WTC11 (cell line): Measurements from ENCODE around the gene SLC9A9. TPM values are rescaled to one million over a fixed set of nuclear protein-coding genes. Genes with fewer than 3 reads are reported as not detected.

Experiments
- ATAC-seq: fragments of 200-7000 bp; cut with Tn5 transposase; 2 replicates; pipeline ENCODE4 v1.10.0; 2021; ENCODE audit warnings: mild to moderate bottlenecking, moderate library complexity
- CTCF ChIA-PET: fragments of 300-600 bp; sonication (Branson Sonifier 250); formaldehyde crosslinking; loops from one replicate; lab custom pipeline; 2021; ENCODE audit warnings: antibody characterized with exemption; lab: Charles Lee
- POLR2A ChIA-PET: fragments of 350-600 bp; sonication (Branson Sonifier 250); formaldehyde crosslinking; loops from one replicate; lab custom pipeline; 2021; ENCODE audit warnings: antibody characterized with exemption; lab: Charles Lee
- DNase-seq: peaks from one replicate; pipeline ENCODE4 v3.0.0; 2021; ENCODE audit warnings: low spot score
- H3K27ac Mint-ChIP-seq: 2 replicates; pipeline ENCODE4 v1.8.0; 2021; ENCODE audit warnings: mixed read lengths
- H3K27me3 Mint-ChIP-seq: 2 replicates; pipeline ENCODE4 v1.8.0; 2021; ENCODE audit warnings: low read depth, mild to moderate bottlenecking, moderate library complexity, mixed read lengths
- H3K36me3 Mint-ChIP-seq: 2 replicates; pipeline ENCODE4 v1.8.0; 2021; ENCODE audit warnings: mixed read lengths
- H3K4me1 Mint-ChIP-seq: 2 replicates; pipeline ENCODE4 v1.8.0; 2022; ENCODE audit warnings: mixed read lengths
- H3K4me3 Mint-ChIP-seq: 2 replicates; pipeline ENCODE4 v1.8.0; 2021; ENCODE audit warnings: mild to moderate bottlenecking, moderate library complexity, mixed read lengths
- H3K9me3 Mint-ChIP-seq: 2 replicates; pipeline ENCODE4 v1.8.0; 2021; ENCODE audit warnings: mixed read lengths
- CREB1 ChIP-seq: sonication (generic); formaldehyde crosslinking; IDR thresholded peaks from 2 replicates; pipeline ENCODE4 v1.8.0; 2023; ENCODE audit warnings: mild to moderate bottlenecking, missing genetic modification reagents
- ELF4 ChIP-seq: sonication (generic); formaldehyde crosslinking; IDR thresholded peaks from 2 replicates; pipeline ENCODE4 v1.8.1; 2022; ENCODE audit warnings: low read depth, mild to moderate bottlenecking, moderate library complexity, missing genetic modification reagents
- ETV6 ChIP-seq: sonication (generic); formaldehyde crosslinking; IDR thresholded peaks from 2 replicates; pipeline ENCODE4 v1.8.1; 2022; ENCODE audit warnings: mild to moderate bottlenecking, missing genetic modification reagents
- GRHL2 ChIP-seq: fragments of 250-450 bp; sonication (Bioruptor Pico); IDR thresholded peaks from 2 replicates; pipeline ENCODE4 v1.8.0; 2022; ENCODE audit warnings: mild to moderate bottlenecking, moderate library complexity; ENCODE audit not compliant: insufficient replicate concordance, severe bottlenecking
- IRF2 ChIP-seq: sonication (generic); formaldehyde crosslinking; IDR thresholded peaks from 2 replicates; pipeline ENCODE4 v1.8.0; 2022; ENCODE audit warnings: low read depth, missing genetic modification reagents, borderline replicate concordance
- JUN ChIP-seq: sonication (generic); formaldehyde crosslinking; IDR thresholded peaks from 2 replicates; pipeline ENCODE4 v1.8.0; 2023; ENCODE audit warnings: mild to moderate bottlenecking, missing genetic modification reagents
- NFATC4 ChIP-seq: fragments of 250-450 bp; sonication (Bioruptor Pico); IDR thresholded peaks from 2 replicates; pipeline ENCODE4 v1.9.0; 2021; ENCODE audit warnings: mild to moderate bottlenecking
- SMAD3 ChIP-seq: sonication (generic); formaldehyde crosslinking; IDR thresholded peaks from 2 replicates; pipeline ENCODE4 v1.8.0; 2022; ENCODE audit warnings: missing genetic modification reagents, mild to moderate bottlenecking, borderline replicate concordance
- ZNF317 ChIP-seq: sonication (generic); formaldehyde crosslinking; IDR thresholded peaks from 2 replicates; pipeline ENCODE4 v1.8.1; 2023; ENCODE audit warnings: low read depth, mild to moderate bottlenecking, moderate library complexity, missing genetic modification reagents, borderline replicate concordance
- ZNF416 ChIP-seq: fragments of 250-450 bp; sonication (Bioruptor Pico); IDR thresholded peaks from 2 replicates; pipeline ENCODE4 v1.9.0; 2021; ENCODE audit warnings: mild to moderate bottlenecking, inconsistent platforms
- total RNA-seq: library from RNA; stranded (reverse); gene quantifications from 3 replicates; pipeline ENCODE4 v1.2.3, GENCODE V29; 2021
- TF ChIP-seq, protein P1 (sequence below): fragments of 250-450 bp; sonication (Bioruptor Pico); IDR thresholded peaks from 2 replicates; pipeline ENCODE4 v1.8.0; 2021; ENCODE audit warnings: mild to moderate bottlenecking
- TF ChIP-seq, protein P2 (sequence below): sonication (generic); formaldehyde crosslinking; IDR thresholded peaks from 2 replicates; pipeline ENCODE4 v1.8.1; 2022; ENCODE audit warnings: missing genetic modification reagents, borderline replicate concordance
- TF ChIP-seq, protein P3 (sequence below): sonication (generic); formaldehyde crosslinking; IDR thresholded peaks from 2 replicates; pipeline ENCODE4 v1.8.0; 2022; ENCODE audit warnings: mild to moderate bottlenecking, missing genetic modification reagents
- TF ChIP-seq, protein P4 (sequence below): sonication (generic); formaldehyde crosslinking; IDR thresholded peaks from 2 replicates; pipeline ENCODE4 v1.8.1; 2022; ENCODE audit warnings: low read depth, missing genetic modification reagents, borderline replicate concordance
- TF ChIP-seq, protein P5 (sequence below): sonication (generic); formaldehyde crosslinking; IDR thresholded peaks from 2 replicates; pipeline ENCODE4 v1.8.1; 2023; ENCODE audit warnings: mild to moderate bottlenecking, missing genetic modification reagents, moderate library complexity
- TF ChIP-seq, protein P6 (sequence below): sonication (generic); formaldehyde crosslinking; IDR thresholded peaks from 2 replicates; pipeline ENCODE4 v1.8.1; 2022; ENCODE audit warnings: mild to moderate bottlenecking, missing genetic modification reagents, moderate library complexity, borderline replicate concordance
- TF ChIP-seq, protein P7 (sequence below): sonication (generic); formaldehyde crosslinking; conservative IDR thresholded peaks from 2 replicates; pipeline ENCODE4 v1.8.1; 2023; ENCODE audit warnings: mild to moderate bottlenecking, low read depth, missing genetic modification reagents, moderate library complexity
- TF ChIP-seq, protein P8 (sequence below): sonication (generic); formaldehyde crosslinking; IDR thresholded peaks from 2 replicates; pipeline ENCODE4 v1.8.1; 2022; ENCODE audit warnings: mild to moderate bottlenecking, moderate library complexity, missing genetic modification reagents

SLC9A9 gene
- total RNA-seq, 1 experiment from 2014 or later: 1.2 TPM

DNA sequence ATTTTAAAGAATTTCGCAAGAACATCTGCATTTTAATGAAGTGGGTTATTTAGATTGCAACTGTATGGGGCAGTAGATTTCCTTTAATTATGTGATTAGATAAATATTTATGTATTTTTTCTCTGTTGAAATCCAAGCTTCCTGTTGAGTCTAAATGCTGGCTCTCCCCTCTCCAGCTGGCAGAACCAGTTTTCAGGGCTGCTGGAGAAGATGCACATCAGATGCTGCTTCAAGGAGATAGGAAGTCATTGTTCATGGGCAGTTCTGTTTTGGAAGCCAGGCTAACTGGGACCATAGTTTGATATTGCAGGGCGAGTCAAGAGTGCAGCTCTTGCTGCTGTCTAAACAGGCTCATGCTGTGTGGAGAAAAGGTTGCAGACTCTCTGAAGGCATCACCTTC lies 97.4 kb downstream of the SLC9A9 start:
- H3K36me3 Mint-ChIP-seq: no peaks in the 10 kb centered on the region
- TF ChIP-seq IRF2 (no peak), SMAD3 (CRISPR knock-in tag) (no peak), NFATC4 (CRISPR knock-in tag) (no peak), ZNF317 (CRISPR knock-in tag) (no peak), JUN (CRISPR knock-in tag) (no peak)
- TF ChIP-seq, protein P1, sequence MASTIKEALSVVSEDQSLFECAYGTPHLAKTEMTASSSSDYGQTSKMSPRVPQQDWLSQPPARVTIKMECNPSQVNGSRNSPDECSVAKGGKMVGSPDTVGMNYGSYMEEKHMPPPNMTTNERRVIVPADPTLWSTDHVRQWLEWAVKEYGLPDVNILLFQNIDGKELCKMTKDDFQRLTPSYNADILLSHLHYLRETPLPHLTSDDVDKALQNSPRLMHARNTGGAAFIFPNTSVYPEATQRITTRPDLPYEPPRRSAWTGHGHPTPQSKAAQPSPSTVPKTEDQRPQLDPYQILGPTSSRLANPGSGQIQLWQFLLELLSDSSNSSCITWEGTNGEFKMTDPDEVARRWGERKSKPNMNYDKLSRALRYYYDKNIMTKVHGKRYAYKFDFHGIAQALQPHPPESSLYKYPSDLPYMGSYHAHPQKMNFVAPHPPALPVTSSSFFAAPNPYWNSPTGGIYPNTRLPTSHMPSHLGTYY (CRISPR knock-in tag): no peak
- TF ChIP-seq, protein P2, sequence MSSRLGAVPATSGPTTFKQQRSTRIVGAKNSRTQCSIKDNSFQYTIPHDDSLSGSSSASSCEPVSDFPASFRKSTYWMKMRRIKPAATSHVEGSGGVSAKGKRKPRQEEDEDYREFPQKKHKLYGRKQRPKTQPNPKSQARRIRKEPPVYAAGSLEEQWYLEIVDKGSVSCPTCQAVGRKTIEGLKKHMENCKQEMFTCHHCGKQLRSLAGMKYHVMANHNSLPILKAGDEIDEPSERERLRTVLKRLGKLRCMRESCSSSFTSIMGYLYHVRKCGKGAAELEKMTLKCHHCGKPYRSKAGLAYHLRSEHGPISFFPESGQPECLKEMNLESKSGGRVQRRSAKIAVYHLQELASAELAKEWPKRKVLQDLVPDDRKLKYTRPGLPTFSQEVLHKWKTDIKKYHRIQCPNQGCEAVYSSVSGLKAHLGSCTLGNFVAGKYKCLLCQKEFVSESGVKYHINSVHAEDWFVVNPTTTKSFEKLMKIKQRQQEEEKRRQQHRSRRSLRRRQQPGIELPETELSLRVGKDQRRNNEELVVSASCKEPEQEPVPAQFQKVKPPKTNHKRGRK (CRISPR knock-in tag): no peak
- DNase-seq (no peak), ATAC-seq (no peak)
- no peak overlapping the region for H3K4me3 Mint-ChIP-seq
- ChIA-PET POLR2A (no interaction called here), CTCF (interaction anchor here (0.7 to 1.8 kb wide), 2 partner anchors 25 to 76 kb away, joined by 3 to 7 read pairs; no protein-coding TSS in a partner anchor)
- H3K27ac Mint-ChIP-seq: no peak overlapping the region
- H3K9me3 Mint-ChIP-seq: no peaks in the 10 kb centered on the region
- no peaks in the 10 kb centered on the region for H3K27me3 Mint-ChIP-seq
- peaks cover 8% of the 10 kb centered on the region; the same call in 1 of the 2 replicates for H3K4me1 Mint-ChIP-seq

DNA sequence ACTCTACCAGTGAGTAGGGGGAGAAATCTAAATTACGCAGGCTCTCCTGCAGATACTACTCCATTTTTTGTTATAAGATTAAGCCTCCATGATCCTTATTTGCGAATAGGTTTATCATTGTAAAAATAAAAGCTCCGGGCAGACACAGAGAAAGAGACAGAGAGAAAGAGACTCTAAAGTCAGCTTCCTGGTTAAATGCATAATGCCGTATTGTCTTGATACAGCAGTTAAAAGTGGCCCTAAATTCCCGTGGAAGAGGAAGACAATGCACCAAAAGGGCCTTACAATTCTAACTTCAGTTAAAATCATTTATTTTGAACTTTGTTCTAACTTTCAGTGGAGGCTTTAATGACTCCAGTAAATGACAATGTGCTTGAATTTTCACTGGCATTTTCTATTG lies 98.3 kb downstream of the SLC9A9 start:
- Mint-ChIP-seq H3K4me3 (no peak overlapping the region), H3K4me1 (peaks cover 8% of the 10 kb centered on the region; the same call in 1 of the 2 replicates), H3K27ac (no peak overlapping the region), H3K27me3 (no peaks in the 10 kb centered on the region), H3K36me3 (no peaks in the 10 kb centered on the region), H3K9me3 (no peaks in the 10 kb centered on the region)
- ChIA-PET CTCF (interaction anchor here (1.8 kb wide), 1 partner anchor 75 kb away, joined by 7 read pairs; no protein-coding TSS in a partner anchor), POLR2A (no interaction called here)
- ATAC-seq: no peak
- no peak for DNase-seq
- TF ChIP-seq, protein P3, sequence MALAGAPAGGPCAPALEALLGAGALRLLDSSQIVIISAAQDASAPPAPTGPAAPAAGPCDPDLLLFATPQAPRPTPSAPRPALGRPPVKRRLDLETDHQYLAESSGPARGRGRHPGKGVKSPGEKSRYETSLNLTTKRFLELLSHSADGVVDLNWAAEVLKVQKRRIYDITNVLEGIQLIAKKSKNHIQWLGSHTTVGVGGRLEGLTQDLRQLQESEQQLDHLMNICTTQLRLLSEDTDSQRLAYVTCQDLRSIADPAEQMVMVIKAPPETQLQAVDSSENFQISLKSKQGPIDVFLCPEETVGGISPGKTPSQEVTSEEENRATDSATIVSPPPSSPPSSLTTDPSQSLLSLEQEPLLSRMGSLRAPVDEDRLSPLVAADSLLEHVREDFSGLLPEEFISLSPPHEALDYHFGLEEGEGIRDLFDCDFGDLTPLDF (CRISPR knock-in tag): no peak
- TF ChIP-seq GRHL2 (CRISPR knock-in tag) (no peak), CREB1 (CRISPR knock-in tag) (no peak), ZNF416 (CRISPR knock-in tag) (no peak), ETV6 (no peak), ELF4 (CRISPR knock-in tag) (no peak), NFATC4 (CRISPR knock-in tag) (no peak)
- TF ChIP-seq, protein P4, sequence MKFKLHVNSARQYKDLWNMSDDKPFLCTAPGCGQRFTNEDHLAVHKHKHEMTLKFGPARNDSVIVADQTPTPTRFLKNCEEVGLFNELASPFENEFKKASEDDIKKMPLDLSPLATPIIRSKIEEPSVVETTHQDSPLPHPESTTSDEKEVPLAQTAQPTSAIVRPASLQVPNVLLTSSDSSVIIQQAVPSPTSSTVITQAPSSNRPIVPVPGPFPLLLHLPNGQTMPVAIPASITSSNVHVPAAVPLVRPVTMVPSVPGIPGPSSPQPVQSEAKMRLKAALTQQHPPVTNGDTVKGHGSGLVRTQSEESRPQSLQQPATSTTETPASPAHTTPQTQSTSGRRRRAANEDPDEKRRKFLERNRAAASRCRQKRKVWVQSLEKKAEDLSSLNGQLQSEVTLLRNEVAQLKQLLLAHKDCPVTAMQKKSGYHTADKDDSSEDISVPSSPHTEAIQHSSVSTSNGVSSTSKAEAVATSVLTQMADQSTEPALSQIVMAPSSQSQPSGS (CRISPR knock-in tag): no peak
- TF ChIP-seq, protein P5, sequence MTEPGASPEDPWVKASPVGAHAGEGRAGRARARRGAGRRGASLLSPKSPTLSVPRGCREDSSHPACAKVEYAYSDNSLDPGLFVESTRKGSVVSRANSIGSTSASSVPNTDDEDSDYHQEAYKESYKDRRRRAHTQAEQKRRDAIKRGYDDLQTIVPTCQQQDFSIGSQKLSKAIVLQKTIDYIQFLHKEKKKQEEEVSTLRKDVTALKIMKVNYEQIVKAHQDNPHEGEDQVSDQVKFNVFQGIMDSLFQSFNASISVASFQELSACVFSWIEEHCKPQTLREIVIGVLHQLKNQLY (CRISPR knock-in tag): no peak
- TF ChIP-seq, protein P6, sequence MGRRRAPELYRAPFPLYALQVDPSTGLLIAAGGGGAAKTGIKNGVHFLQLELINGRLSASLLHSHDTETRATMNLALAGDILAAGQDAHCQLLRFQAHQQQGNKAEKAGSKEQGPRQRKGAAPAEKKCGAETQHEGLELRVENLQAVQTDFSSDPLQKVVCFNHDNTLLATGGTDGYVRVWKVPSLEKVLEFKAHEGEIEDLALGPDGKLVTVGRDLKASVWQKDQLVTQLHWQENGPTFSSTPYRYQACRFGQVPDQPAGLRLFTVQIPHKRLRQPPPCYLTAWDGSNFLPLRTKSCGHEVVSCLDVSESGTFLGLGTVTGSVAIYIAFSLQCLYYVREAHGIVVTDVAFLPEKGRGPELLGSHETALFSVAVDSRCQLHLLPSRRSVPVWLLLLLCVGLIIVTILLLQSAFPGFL (CRISPR knock-in tag): no peak
- TF ChIP-seq, protein P7, sequence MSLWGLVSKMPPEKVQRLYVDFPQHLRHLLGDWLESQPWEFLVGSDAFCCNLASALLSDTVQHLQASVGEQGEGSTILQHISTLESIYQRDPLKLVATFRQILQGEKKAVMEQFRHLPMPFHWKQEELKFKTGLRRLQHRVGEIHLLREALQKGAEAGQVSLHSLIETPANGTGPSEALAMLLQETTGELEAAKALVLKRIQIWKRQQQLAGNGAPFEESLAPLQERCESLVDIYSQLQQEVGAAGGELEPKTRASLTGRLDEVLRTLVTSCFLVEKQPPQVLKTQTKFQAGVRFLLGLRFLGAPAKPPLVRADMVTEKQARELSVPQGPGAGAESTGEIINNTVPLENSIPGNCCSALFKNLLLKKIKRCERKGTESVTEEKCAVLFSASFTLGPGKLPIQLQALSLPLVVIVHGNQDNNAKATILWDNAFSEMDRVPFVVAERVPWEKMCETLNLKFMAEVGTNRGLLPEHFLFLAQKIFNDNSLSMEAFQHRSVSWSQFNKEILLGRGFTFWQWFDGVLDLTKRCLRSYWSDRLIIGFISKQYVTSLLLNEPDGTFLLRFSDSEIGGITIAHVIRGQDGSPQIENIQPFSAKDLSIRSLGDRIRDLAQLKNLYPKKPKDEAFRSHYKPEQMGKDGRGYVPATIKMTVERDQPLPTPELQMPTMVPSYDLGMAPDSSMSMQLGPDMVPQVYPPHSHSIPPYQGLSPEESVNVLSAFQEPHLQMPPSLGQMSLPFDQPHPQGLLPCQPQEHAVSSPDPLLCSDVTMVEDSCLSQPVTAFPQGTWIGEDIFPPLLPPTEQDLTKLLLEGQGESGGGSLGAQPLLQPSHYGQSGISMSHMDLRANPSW (CRISPR knock-in tag): no peak
- TF ChIP-seq, protein P8, sequence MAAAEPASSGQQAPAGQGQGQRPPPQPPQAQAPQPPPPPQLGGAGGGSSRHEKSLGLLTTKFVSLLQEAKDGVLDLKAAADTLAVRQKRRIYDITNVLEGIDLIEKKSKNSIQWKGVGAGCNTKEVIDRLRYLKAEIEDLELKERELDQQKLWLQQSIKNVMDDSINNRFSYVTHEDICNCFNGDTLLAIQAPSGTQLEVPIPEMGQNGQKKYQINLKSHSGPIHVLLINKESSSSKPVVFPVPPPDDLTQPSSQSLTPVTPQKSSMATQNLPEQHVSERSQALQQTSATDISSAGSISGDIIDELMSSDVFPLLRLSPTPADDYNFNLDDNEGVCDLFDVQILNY: no peak
